ENCODE measurements around the gene SAMD9L.

SAMD9L gene

GRCh38 chr7:93160410-93160809 is 12.2 kb upstream of the SAMD9L start:
- no peak for ATAC-seq (ENCODE audit: low read depth)
- H3K4me3 Mint-ChIP-seq: no peak overlapping the region

GRCh38 chr7:93159490-93159889 is 11.3 kb upstream of the SAMD9L start:
- ATAC-seq (ENCODE audit: low read depth) (no peak), DNase-seq (ENCODE audit: low spot score in 2 of 2) (no peak)
- H3K27ac Mint-ChIP-seq: no peak overlapping the region
- peaks cover 13% of the 10 kb centered on the region for H3K9me3 Mint-ChIP-seq
- no peaks in the 10 kb centered on the region for H3K4me1 Mint-ChIP-seq
- H3K36me3 Mint-ChIP-seq: peaks cover 9% of the 10 kb centered on the region
- H3K4me3 Mint-ChIP-seq: no peak overlapping the region
- no peaks in the 10 kb centered on the region for H3K27me3 Mint-ChIP-seq

More at GRCh38 chr7:93160410-93160809, 12.2 kb upstream of the SAMD9L start:
- Mint-ChIP-seq H3K27ac (no peak overlapping the region), H3K36me3 (peaks cover 9% of the 10 kb centered on the region), H3K4me1 (no peaks in the 10 kb centered on the region), H3K27me3 (no peaks in the 10 kb centered on the region), H3K9me3 (peaks cover 13% of the 10 kb centered on the region)
- DNase-seq (ENCODE audit: low spot score in 2 of 2): no peak

- H3K4me3 Mint-ChIP-seq: no peak overlapping the region
- DNase-seq (ENCODE audit: low spot score in 2 of 2) (no peak), ATAC-seq (ENCODE audit: low read depth) (no peak)
- no peaks in the 10 kb centered on the region for H3K4me1 Mint-ChIP-seq
- H3K9me3 Mint-ChIP-seq: peaks cover 6% of the 10 kb centered on the region
- H3K27me3 Mint-ChIP-seq: no peaks in the 10 kb centered on the region
- peaks cover 2% of the 10 kb centered on the region for H3K36me3 Mint-ChIP-seq
- H3K27ac Mint-ChIP-seq: no peak overlapping the region
Observed at GRCh38 chr7:93156884-93157283, 8.7 kb upstream of the SAMD9L start.

GRCh38 chr7:93150200-93150835 is 2.1 kb upstream of the SAMD9L start:
- Mint-ChIP-seq H3K4me1 (peaks cover 39% of the 10 kb centered on the region), H3K36me3 (peaks cover 3% of the 10 kb centered on the region), H3K27me3 (no peaks in the 10 kb centered on the region), H3K27ac (peak overlapping the region; percentile 82), H3K9me3 (no peaks in the 10 kb centered on the region), H3K4me3 (no peak overlapping the region)
- peak; percentile 22 for ATAC-seq (ENCODE audit: low read depth)
- no peak for DNase-seq (ENCODE audit: low spot score in 2 of 2)

- H3K9me3 Mint-ChIP-seq: no peaks in the 10 kb centered on the region
- peak overlapping the region; percentile 95 for H3K27ac Mint-ChIP-seq
- H3K27me3 Mint-ChIP-seq: no peaks in the 10 kb centered on the region
- H3K4me1 Mint-ChIP-seq: peaks cover 39% of the 10 kb centered on the region
- H3K36me3 Mint-ChIP-seq: peaks cover 6% of the 10 kb centered on the region
- peak overlapping the region; percentile 76 for H3K4me3 Mint-ChIP-seq
- DNase-seq (ENCODE audit: low spot score in 2 of 2) (no peak), ATAC-seq (ENCODE audit: low read depth) (no peak)
Observed at GRCh38 chr7:93148727-93149126, 542 bp upstream of the SAMD9L start.

GRCh38 chr7:93147363-93147762 is 822 bp downstream of the SAMD9L start:
- ATAC-seq (ENCODE audit: low read depth) (peak; percentile 62), DNase-seq (ENCODE audit: low spot score in 2 of 2) (no peak)
- Mint-ChIP-seq H3K4me1 (peaks cover 41% of the 10 kb centered on the region), H3K9me3 (no peaks in the 10 kb centered on the region), H3K36me3 (peaks cover 15% of the 10 kb centered on the region), H3K27me3 (no peaks in the 10 kb centered on the region), H3K4me3 (peak overlapping the region; percentile 90), H3K27ac (peak overlapping the region; percentile 95)

GRCh38 chr7:93146472-93147141 is 1.6 kb downstream of the SAMD9L start:
- peak overlapping the region; percentile 95 for H3K27ac Mint-ChIP-seq
- no peaks in the 10 kb centered on the region for H3K27me3 Mint-ChIP-seq
- DNase-seq (ENCODE audit: low spot score in 2 of 2) (no peak), ATAC-seq (ENCODE audit: low read depth) (no peak)
- H3K4me3 Mint-ChIP-seq: peak overlapping the region; percentile 90
- H3K36me3 Mint-ChIP-seq: peaks cover 15% of the 10 kb centered on the region
- no peaks in the 10 kb centered on the region for H3K9me3 Mint-ChIP-seq
- H3K4me1 Mint-ChIP-seq: peaks cover 41% of the 10 kb centered on the region

GRCh38 chr7:93146036-93146435 is 2.1 kb downstream of the SAMD9L start:
- Mint-ChIP-seq H3K36me3 (peaks cover 15% of the 10 kb centered on the region), H3K27me3 (no peaks in the 10 kb centered on the region), H3K4me1 (peaks cover 41% of the 10 kb centered on the region), H3K4me3 (peak overlapping the region; percentile 78), H3K27ac (peak overlapping the region; percentile 49), H3K9me3 (no peaks in the 10 kb centered on the region)
- ATAC-seq (ENCODE audit: low read depth) (no peak), DNase-seq (ENCODE audit: low spot score in 2 of 2) (no peak)

- ATAC-seq (ENCODE audit: low read depth) (peak; percentile 68), DNase-seq (ENCODE audit: low spot score in 2 of 2) (no peak)
- Mint-ChIP-seq H3K9me3 (no peaks in the 10 kb centered on the region), H3K4me1 (peaks cover 36% of the 10 kb centered on the region), H3K4me3 (peak overlapping the region; percentile 78), H3K36me3 (peaks cover 15% of the 10 kb centered on the region), H3K27me3 (no peaks in the 10 kb centered on the region), H3K27ac (peak overlapping the region; percentile 49)
Observed at GRCh38 chr7:93145354-93145753, 2.8 kb downstream of the SAMD9L start.

GRCh38 chr7:93142127-93142526 is 6.1 kb downstream of the SAMD9L start:
- no peak overlapping the region for H3K4me3 Mint-ChIP-seq
- no peak for DNase-seq (ENCODE audit: low spot score in 2 of 2)
- peaks cover 3% of the 10 kb centered on the region for H3K9me3 Mint-ChIP-seq
- no peaks in the 10 kb centered on the region for H3K27me3 Mint-ChIP-seq
- peaks cover 27% of the 10 kb centered on the region for H3K36me3 Mint-ChIP-seq
- no peak for ATAC-seq (ENCODE audit: low read depth)
- H3K27ac Mint-ChIP-seq: no peak overlapping the region
- H3K4me1 Mint-ChIP-seq: peaks cover 18% of the 10 kb centered on the region

- peaks cover 6% of the 10 kb centered on the region for H3K4me1 Mint-ChIP-seq
- H3K27me3 Mint-ChIP-seq: no peaks in the 10 kb centered on the region
- H3K27ac Mint-ChIP-seq: no peak overlapping the region
- ATAC-seq (ENCODE audit: low read depth) (no peak), DNase-seq (ENCODE audit: low spot score in 2 of 2) (no peak)
- no peak overlapping the region for H3K4me3 Mint-ChIP-seq
- H3K9me3 Mint-ChIP-seq: peaks cover 4% of the 10 kb centered on the region
- H3K36me3 Mint-ChIP-seq: peaks cover 36% of the 10 kb centered on the region
Observed at GRCh38 chr7:93140582-93141191, 7.5 kb downstream of the SAMD9L start.

- Mint-ChIP-seq H3K4me3 (no peak overlapping the region), H3K36me3 (peaks cover 44% of the 10 kb centered on the region), H3K9me3 (peaks cover 8% of the 10 kb centered on the region), H3K4me1 (peaks cover 2% of the 10 kb centered on the region), H3K27ac (no peak overlapping the region), H3K27me3 (no peaks in the 10 kb centered on the region)
- DNase-seq (ENCODE audit: low spot score in 2 of 2) (no peak), ATAC-seq (ENCODE audit: low read depth) (no peak)
Observed at GRCh38 chr7:93138576-93138975, 9.6 kb downstream of the SAMD9L start.

- no peak for ATAC-seq (ENCODE audit: low read depth)
- DNase-seq (ENCODE audit: low spot score in 2 of 2): no peak
- H3K9me3 Mint-ChIP-seq: peaks cover 17% of the 10 kb centered on the region
- H3K27ac Mint-ChIP-seq: no peak overlapping the region
- no peak overlapping the region for H3K4me3 Mint-ChIP-seq
- H3K27me3 Mint-ChIP-seq: no peaks in the 10 kb centered on the region
- peaks cover 36% of the 10 kb centered on the region for H3K36me3 Mint-ChIP-seq
- no peaks in the 10 kb centered on the region for H3K4me1 Mint-ChIP-seq
Observed at GRCh38 chr7:93133005-93133404, 15.2 kb downstream of the SAMD9L start.

GRCh38 chr7:93132216-93132615 is 16.0 kb downstream of the SAMD9L start:
- Mint-ChIP-seq H3K9me3 (peaks cover 17% of the 10 kb centered on the region), H3K27ac (no peak overlapping the region), H3K4me1 (no peaks in the 10 kb centered on the region), H3K4me3 (no peak overlapping the region), H3K27me3 (no peaks in the 10 kb centered on the region), H3K36me3 (peaks cover 31% of the 10 kb centered on the region)
- ATAC-seq (ENCODE audit: low read depth) (no peak), DNase-seq (ENCODE audit: low spot score in 2 of 2) (no peak)
